ENCODE measurements around the gene CDH16.

CDH16 gene

GRCh38 chr16:66881964-66882508 lies 36.6 kb downstream of the CDH16 start:
- TF ChIP-seq CTCF (IDR thresholded peaks at IDR 0.05; ENCODE audit: extremely low read depth, missing control alignments): no peak
- DNase-seq (ENCODE audit: low spot score): no peak

- DNase-seq (ENCODE audit: low spot score): no peak
- no peak for TF ChIP-seq CTCF (IDR thresholded peaks at IDR 0.05; ENCODE audit: extremely low read depth, missing control alignments)
Measured at GRCh38 chr16:66881560-66881959, 37.1 kb downstream of the CDH16 start.

GRCh38 chr16:66881014-66881417 lies 37.7 kb downstream of the CDH16 start:
- no peak for TF ChIP-seq CTCF (IDR thresholded peaks at IDR 0.05; ENCODE audit: extremely low read depth, missing control alignments)
- DNase-seq (ENCODE audit: low spot score): no peak

GRCh38 chr16:66880288-66881013 lies 38.2 kb downstream of the CDH16 start, which contains the start of gene PDP2:
PDP2 (plus strand) TSS chr16:66880515; CDS start chr16:66884285, 3,770 bp downstream.
- DNase-seq (ENCODE audit: low spot score): peak; percentile 95
- TF ChIP-seq CTCF (IDR thresholded peaks at IDR 0.05; ENCODE audit: extremely low read depth, missing control alignments): no peak

GRCh38 chr16:66878067-66878466 lies 40.6 kb downstream of the CDH16 start:
- TF ChIP-seq CTCF (IDR thresholded peaks at IDR 0.05; ENCODE audit: extremely low read depth, missing control alignments): no peak

GRCh38 chr16:66874079-66874775 lies 44.5 kb downstream of the CDH16 start:
- DNase-seq (ENCODE audit: low spot score): no peak
- no peak for TF ChIP-seq CTCF (IDR thresholded peaks at IDR 0.05; ENCODE audit: extremely low read depth, missing control alignments)

More at GRCh38 chr16:66878067-66878466, 40.6 kb downstream of the CDH16 start:
- peak; percentile 42 for DNase-seq (ENCODE audit: low spot score)

GRCh38 chr16:66873685-66874055 lies 45.0 kb downstream of the CDH16 start:
- no peak for TF ChIP-seq CTCF (IDR thresholded peaks at IDR 0.05; ENCODE audit: extremely low read depth, missing control alignments)
- DNase-seq (ENCODE audit: low spot score): no peak
